ENCODE measurements around the gene RAB42.
"Not testable (repeated sequence)": the region's sequence is repeated elsewhere in the genome, so short reads cannot be mapped to it uniquely, and the experiment has no call there.

The RAB42 gene

DNA sequence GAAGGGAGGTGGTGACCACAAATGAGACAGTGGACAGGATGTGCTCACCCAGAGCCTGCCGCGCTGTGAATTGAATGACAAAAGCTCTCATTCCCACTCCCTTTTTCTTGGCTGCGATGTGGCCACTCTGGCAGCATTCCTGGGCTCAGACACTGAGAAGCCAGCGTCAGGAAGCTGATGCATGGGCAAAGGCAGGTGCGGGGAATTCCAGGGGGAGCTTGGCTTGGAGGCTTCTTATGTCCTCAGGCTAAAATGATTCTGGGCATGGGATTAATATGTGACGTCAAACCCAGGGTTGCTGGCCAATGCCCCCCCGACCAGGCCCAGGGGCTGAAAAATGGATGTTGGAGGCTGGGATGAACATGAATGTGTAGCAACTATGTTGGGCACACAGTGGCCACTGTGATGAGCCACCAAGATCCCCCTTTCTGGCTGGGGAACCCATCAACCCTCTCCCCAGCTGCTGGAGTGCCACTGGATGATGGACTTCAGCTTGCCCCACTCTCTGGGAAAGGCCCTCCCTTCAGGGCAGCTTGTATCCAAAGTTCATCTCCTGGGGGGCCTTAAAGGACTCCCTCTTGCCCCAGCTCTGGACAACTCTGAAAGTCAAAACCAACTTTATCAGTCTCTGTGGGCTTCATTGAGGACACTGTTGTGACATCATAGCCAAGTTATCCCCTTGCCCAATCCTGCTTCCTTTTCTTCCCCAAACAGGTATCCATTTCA, 2.8 kb downstream of the RAB42 start:
- H3K9ac ChIP-seq (ENCODE audit: low read length); H3K4me3 ChIP-seq (ENCODE audit: low read length); H3K27me3 ChIP-seq (ENCODE audit: control insufficient read depth, insufficient read depth, low read length); H3K4me1 ChIP-seq (ENCODE audit: control insufficient read depth, insufficient read depth, low read length); H3K36me3 ChIP-seq (ENCODE audit: control insufficient read depth, insufficient read depth, low read length); H3K27ac ChIP-seq (ENCODE audit: low read depth, low read length): not testable (repeated sequence)

DNA sequence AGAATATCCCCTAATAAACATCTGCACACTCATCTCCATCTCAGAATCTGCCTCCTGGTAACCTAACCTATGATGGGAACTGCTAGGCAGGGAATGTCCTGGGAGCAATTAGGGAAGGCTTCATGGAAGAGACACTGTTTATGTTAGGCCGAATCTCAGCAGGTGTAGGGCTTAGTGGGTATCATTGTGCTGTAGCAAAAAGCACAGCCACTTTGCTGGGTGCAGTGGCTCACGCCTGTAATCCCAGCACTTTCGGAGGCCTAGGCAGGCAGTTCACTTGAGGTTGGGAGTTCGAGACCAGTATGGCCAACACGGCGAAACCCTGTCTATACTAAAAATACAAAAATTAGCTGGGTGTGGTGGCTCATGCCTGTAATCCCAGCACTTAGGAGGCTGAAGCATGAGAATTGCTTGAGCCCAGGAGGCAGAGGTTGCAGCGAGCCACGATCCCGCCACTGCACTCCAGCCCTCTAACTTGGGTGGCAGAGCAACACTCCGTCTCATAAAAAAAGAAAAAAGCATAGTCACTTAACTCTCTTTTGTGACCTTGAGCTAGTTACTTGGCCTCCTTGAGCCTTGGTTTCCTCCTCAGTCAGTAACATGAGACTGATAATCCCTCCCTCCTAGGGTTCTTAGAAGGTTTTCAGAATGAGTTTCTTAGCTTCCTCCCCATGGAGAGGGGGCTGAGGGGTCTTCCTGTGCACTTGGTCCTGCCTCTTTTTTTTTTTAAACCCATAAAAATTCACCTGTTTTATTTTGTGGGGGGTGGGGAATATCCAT, 3.5 kb downstream of the RAB42 start:
- H3K36me3 ChIP-seq (ENCODE audit: control insufficient read depth, insufficient read depth, low read length) = no peaks in the 10 kb centered on the region
- no peak overlapping the region for H3K27ac ChIP-seq (ENCODE audit: low read depth, low read length)
- no peak overlapping the region for H3K9ac ChIP-seq (ENCODE audit: low read length)
- H3K4me3 ChIP-seq (ENCODE audit: low read length) = no peak overlapping the region
- no peaks in the 10 kb centered on the region for H3K27me3 ChIP-seq (ENCODE audit: control insufficient read depth, insufficient read depth, low read length)
- no peaks in the 10 kb centered on the region for H3K4me1 ChIP-seq (ENCODE audit: control insufficient read depth, insufficient read depth, low read length)

DNA sequence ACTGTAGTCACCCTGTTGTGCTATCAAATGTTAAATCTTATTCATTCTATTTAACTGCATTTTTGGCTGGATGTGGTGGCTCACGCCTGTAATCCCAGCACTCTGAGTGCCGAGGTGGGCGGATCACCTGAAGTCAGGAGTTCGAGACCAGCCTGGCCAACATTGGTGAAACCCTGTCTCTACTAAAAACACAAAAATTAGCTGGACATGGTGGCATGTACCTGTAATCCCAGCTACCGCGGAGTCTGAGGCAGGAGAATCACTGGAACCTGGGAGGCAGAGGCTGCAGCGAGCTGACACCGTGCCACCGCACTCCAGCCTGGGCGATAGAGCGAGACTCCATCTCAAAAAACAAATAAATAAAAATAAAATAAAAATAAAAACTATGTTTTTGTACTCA, 4.2 kb downstream of the RAB42 start:
- H3K4me1 ChIP-seq (ENCODE audit: control insufficient read depth, insufficient read depth, low read length); H3K36me3 ChIP-seq (ENCODE audit: control insufficient read depth, insufficient read depth, low read length); H3K4me3 ChIP-seq (ENCODE audit: low read length); H3K9ac ChIP-seq (ENCODE audit: low read length); H3K27ac ChIP-seq (ENCODE audit: low read depth, low read length); H3K27me3 ChIP-seq (ENCODE audit: control insufficient read depth, insufficient read depth, low read length): not testable (repeated sequence)

DNA sequence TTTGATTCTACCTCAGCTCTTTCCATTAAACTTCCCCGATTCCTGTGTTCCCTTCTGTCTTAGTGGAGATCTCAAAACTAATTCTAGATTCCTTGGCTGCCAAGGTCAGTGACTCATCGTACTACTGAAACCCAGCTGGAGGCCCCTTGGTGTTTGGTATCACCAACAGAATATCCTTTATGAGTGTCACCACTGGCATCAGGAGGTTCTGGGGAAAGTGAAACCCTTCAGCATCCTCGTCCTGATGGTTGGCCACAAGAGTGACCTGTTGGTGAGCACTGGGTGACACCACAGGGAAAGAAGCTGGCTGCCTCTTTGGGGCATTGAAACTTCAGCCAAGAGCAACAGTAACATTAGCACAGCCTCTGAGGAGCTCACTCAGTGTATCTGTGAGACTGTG, 9.6 kb downstream of the RAB42 start:
- no peak overlapping the region for H3K9ac ChIP-seq (ENCODE audit: low read length)
- no peak overlapping the region for H3K4me3 ChIP-seq (ENCODE audit: low read length)
- no peaks in the 10 kb centered on the region for H3K4me1 ChIP-seq (ENCODE audit: control insufficient read depth, insufficient read depth, low read length)
- no peak overlapping the region for H3K27ac ChIP-seq (ENCODE audit: low read depth, low read length)
- H3K36me3 ChIP-seq (ENCODE audit: control insufficient read depth, insufficient read depth, low read length) = peaks cover 16% of the 10 kb centered on the region
- no peaks in the 10 kb centered on the region for H3K27me3 ChIP-seq (ENCODE audit: control insufficient read depth, insufficient read depth, low read length)

DNA sequence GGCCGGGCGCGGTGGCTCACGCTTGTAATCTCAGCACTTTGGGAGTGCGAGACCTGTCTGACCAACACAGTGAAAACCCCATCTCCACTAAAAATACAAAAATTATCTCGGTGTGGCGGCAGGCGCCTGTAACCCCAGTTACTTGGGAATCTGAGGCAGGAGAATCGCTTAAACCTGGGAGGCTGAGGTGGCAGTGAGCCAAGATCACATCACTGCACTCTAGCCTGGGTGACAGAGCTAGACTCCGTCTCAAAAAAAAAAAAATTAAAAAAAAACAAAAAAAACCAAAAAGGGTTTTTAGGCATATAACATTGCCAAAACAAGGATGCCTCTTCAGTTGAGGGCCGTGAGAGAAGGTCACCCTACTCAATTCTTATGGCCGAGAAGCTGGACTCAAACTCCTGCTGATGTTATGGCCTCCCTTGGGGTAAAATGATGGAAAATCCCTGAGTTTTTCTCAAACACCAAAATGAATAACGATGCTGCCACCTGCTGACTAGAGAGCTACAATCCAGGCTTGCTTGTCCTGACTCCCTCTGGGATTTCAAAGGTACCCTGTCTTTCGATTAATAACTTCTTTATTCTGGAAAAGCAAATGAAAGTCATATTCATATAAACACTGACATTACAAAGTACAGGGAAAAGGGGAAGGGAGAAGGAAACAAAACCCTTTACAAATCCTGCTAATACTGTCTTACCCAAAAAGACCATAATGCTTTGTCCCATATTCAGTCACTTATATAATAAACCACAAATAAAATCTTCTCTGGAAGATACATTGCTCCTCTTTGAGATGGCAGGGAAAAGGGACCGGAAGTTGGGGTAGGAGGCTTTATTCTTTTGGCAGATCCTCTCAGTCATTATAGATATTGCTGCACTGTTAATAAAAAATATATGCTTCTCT, 10.7 kb downstream of the RAB42 start:
- Histone ChIP-seq H3K4me1 (ENCODE audit: control insufficient read depth, insufficient read depth, low read length) (no peaks in the 10 kb centered on the region), H3K27me3 (ENCODE audit: control insufficient read depth, insufficient read depth, low read length) (no peaks in the 10 kb centered on the region), H3K27ac (ENCODE audit: low read depth, low read length) (no peak overlapping the region), H3K36me3 (ENCODE audit: control insufficient read depth, insufficient read depth, low read length) (peaks cover 16% of the 10 kb centered on the region), H3K9ac (ENCODE audit: low read length) (no peak overlapping the region), H3K4me3 (ENCODE audit: low read length) (no peak overlapping the region)

DNA sequence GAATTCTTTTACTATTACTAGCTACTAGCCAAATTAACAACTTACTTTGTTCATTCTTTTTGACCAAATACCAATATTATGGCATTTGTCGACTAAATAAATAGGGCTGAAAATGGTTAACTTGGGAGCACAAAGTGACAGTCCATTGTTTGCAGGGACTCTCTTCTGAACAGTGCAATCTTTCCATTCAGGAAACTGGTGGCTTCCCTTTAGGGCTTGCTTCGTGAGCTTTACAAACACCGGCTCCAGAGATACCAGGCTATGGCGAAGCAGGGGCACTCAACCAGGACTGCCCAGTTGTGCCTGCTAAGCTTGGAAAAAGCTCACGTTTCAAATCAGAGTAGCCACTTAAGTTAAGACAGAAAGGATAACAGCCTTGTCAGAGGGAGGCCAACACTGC, 12.3 kb downstream of the RAB42 start:
- Histone ChIP-seq H3K9ac (ENCODE audit: low read length) (no peak overlapping the region), H3K36me3 (ENCODE audit: control insufficient read depth, insufficient read depth, low read length) (peaks cover 16% of the 10 kb centered on the region), H3K27me3 (ENCODE audit: control insufficient read depth, insufficient read depth, low read length) (no peaks in the 10 kb centered on the region), H3K4me3 (ENCODE audit: low read length) (no peak overlapping the region), H3K4me1 (ENCODE audit: control insufficient read depth, insufficient read depth, low read length) (no peaks in the 10 kb centered on the region), H3K27ac (ENCODE audit: low read depth, low read length) (no peak overlapping the region)

DNA sequence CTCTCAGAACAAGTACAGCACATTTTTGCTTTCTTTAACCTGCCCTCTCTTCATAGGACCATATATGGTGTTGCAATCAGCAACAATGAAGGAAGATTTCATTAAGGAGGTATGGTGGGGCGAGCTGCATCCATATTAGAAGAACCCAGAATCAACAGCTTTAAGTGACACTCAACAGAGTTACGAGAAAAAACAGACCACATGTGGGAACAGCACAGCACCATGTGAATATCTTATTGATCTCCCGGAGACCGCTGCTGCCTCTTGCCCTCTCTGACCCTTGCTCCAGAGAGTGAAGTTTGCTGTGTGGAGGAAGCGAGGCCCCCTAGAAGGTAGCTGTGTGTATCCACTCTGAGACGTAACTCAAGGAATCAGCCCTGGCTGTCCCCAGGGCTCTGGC, 12.9 kb downstream of the RAB42 start:
- Histone ChIP-seq H3K4me1 (ENCODE audit: control insufficient read depth, insufficient read depth, low read length) (no peaks in the 10 kb centered on the region), H3K9ac (ENCODE audit: low read length) (no peak overlapping the region), H3K36me3 (ENCODE audit: control insufficient read depth, insufficient read depth, low read length) (peaks cover 16% of the 10 kb centered on the region), H3K27me3 (ENCODE audit: control insufficient read depth, insufficient read depth, low read length) (no peaks in the 10 kb centered on the region), H3K27ac (ENCODE audit: low read depth, low read length) (no peak overlapping the region), H3K4me3 (ENCODE audit: low read length) (no peak overlapping the region)

DNA sequence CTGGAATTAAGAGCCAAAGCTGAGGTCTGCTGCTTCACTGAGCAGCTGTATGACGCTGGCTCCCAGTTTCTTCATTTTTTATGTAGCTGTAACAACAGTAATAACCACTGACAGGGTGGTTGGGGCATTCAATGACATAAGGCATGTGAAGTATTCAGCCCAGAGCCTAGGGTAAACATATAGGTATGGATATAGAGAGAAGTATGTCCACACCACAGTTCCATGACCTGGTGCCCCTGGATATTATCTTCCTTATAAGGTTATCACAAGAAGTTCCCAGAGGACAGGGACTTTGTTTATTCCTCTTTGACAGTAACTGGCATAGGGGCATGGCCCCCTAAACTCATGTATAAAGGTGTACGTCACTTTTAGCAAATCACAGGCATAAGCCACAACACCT, 14.7 kb downstream of the RAB42 start:
- Histone ChIP-seq H3K4me1 (ENCODE audit: control insufficient read depth, insufficient read depth, low read length) (no peaks in the 10 kb centered on the region), H3K9ac (ENCODE audit: low read length) (no peak overlapping the region), H3K27me3 (ENCODE audit: control insufficient read depth, insufficient read depth, low read length) (no peaks in the 10 kb centered on the region), H3K36me3 (ENCODE audit: control insufficient read depth, insufficient read depth, low read length) (peaks cover 23% of the 10 kb centered on the region), H3K27ac (ENCODE audit: low read depth, low read length) (no peak overlapping the region), H3K4me3 (ENCODE audit: low read length) (no peak overlapping the region)

DNA sequence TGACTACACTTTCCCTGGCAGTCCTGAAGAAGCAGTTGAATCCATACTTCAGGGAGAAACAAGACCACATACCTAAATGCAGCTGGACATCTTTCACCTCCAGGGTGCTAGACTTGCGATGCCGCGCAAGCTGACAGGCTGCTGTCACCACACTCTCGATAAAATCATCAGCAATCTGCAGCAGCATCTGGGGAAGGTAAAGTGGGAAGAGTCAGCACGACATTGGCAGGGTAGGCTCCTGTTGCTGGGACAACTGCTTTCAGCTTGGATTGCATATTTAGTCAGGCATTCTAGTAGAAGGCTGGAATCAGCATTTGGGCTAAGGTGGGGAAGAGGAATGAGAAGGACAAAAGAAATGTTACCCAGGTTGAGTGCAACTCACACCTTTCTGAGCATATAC, 21.1 kb downstream of the RAB42 start:
- Histone ChIP-seq H3K27ac (ENCODE audit: low read depth, low read length) (no peak overlapping the region), H3K4me1 (ENCODE audit: control insufficient read depth, insufficient read depth, low read length) (no peaks in the 10 kb centered on the region), H3K4me3 (ENCODE audit: low read length) (no peak overlapping the region), H3K27me3 (ENCODE audit: control insufficient read depth, insufficient read depth, low read length) (no peaks in the 10 kb centered on the region), H3K36me3 (ENCODE audit: control insufficient read depth, insufficient read depth, low read length) (peaks cover 21% of the 10 kb centered on the region), H3K9ac (ENCODE audit: low read length) (no peak overlapping the region)

DNA sequence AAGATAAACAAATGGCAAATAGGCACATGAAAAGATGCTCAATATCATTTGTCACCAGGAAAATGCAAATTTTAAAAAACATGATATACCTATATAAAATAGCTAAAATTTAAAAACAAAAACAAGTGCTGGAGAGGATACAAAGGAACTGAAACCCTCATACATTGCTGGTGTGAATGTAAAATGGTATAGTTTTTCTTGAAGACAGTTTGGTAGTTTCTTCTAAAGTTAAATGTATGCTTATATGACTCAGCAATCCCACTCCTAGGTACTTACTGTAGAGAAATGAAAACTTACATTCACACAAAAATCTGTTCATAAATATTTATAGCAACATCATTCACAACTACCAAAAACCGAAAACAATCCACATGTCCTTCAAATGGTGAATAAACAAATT, 39.6 kb downstream of the RAB42 start:
- no peak overlapping the region for H3K4me3 ChIP-seq (ENCODE audit: low read length)
- H3K9ac ChIP-seq (ENCODE audit: low read length) = no peak overlapping the region
- H3K4me1 ChIP-seq (ENCODE audit: control insufficient read depth, insufficient read depth, low read length) = no peaks in the 10 kb centered on the region
- H3K27me3 ChIP-seq (ENCODE audit: control insufficient read depth, insufficient read depth, low read length) = no peaks in the 10 kb centered on the region
- no peaks in the 10 kb centered on the region for H3K36me3 ChIP-seq (ENCODE audit: control insufficient read depth, insufficient read depth, low read length)
- H3K27ac ChIP-seq (ENCODE audit: low read depth, low read length) = no peak overlapping the region

DNA sequence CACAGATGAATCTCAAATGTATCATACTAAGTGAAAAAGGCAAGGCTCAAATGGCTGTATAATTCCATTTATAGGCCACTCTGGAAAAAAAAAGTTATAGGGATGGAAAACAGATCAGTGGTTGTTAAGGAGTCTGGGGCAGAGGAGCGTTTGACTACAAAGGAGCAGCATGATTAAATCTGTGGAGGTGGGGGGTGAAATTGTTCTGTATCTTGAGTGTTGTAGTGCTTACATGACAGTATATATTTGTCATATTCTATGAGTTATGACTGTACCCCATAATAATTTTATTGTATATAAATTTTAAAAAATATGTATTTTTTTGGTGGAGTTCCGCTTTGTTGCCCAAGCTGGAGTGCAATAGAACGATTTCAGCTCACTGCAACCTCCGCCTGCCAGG, 40.5 kb downstream of the RAB42 start:
- Histone ChIP-seq H3K36me3 (ENCODE audit: control insufficient read depth, insufficient read depth, low read length) (no peaks in the 10 kb centered on the region), H3K4me3 (ENCODE audit: low read length) (no peak overlapping the region), H3K9ac (ENCODE audit: low read length) (no peak overlapping the region), H3K27me3 (ENCODE audit: control insufficient read depth, insufficient read depth, low read length) (no peaks in the 10 kb centered on the region), H3K27ac (ENCODE audit: low read depth, low read length) (no peak overlapping the region), H3K4me1 (ENCODE audit: control insufficient read depth, insufficient read depth, low read length) (no peaks in the 10 kb centered on the region)

DNA sequence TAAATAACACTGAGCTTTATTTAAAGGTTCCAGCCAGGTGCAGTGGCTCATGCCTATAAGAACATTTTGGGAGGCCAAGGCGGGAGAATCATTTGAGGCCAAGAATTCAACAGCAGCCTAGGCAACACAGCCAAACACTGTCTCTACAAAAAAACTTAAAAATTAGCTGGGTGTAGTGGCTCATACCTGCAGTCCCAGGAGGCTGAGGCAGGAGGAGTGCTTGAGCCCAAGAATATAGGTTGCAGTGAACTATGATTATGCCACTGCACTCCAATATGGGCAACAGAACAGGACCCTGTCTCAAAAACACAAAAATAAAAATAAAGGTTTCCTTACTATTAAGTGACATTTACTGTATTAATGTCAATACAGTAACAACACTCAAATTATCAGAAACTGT, 48.7 kb downstream of the RAB42 start:
- no peak overlapping the region for H3K9ac ChIP-seq (ENCODE audit: low read length)
- no peaks in the 10 kb centered on the region for H3K36me3 ChIP-seq (ENCODE audit: control insufficient read depth, insufficient read depth, low read length)
- peaks cover 5% of the 10 kb centered on the region for H3K4me1 ChIP-seq (ENCODE audit: control insufficient read depth, insufficient read depth, low read length)
- H3K4me3 ChIP-seq (ENCODE audit: low read length) = no peak overlapping the region
- H3K27ac ChIP-seq (ENCODE audit: low read depth, low read length) = no peak overlapping the region
- no peaks in the 10 kb centered on the region for H3K27me3 ChIP-seq (ENCODE audit: control insufficient read depth, insufficient read depth, low read length)

Data from rectal smooth muscle tissue (tissue), 1 donor.